Esophagus squamous epithelium (tissue), 4 donors: ENCODE results near the gene DPH6.

Source experiments
- CTCF ChIP-seq, 6 experiments: fragments of 450-650 bp in 4 of 6; fragments of 200-600 bp in 2 of 6; sonication (generic) in 2 of 6; IDR thresholded peaks; one replicate each; pipeline ENCODE4 v1.5.1; 2016 to 2019; ENCODE audit warnings: antibody characterized with exemption in 6 of 6, mild to moderate bottlenecking in 4 of 6, moderate library complexity in 4 of 6
- POLR2A ChIP-seq, 4 donors: fragments of 450-650 bp; IDR thresholded peaks; one replicate each; pipeline ENCODE4 v1.6.1; 2017; ENCODE audit warnings: antibody characterized with exemption in 4 of 4, mild to moderate bottlenecking in 4 of 4, moderate library complexity in 3 of 4

- TF ChIP-seq CTCF (IDR thresholded peaks at IDR 0.05) (no peak), POLR2A (IDR thresholded peaks at IDR 0.05) (no peak)
These were observed 100.1 kb downstream of the DPH6 start for GRCh38 chr15:35445891-35446290.
